SIG-M5 (cell line): Measurements from ENCODE around the gene NUFIP1.
"Not testable (repeated sequence)": the region's sequence is repeated elsewhere in the genome, so short reads cannot be mapped to it uniquely, and the experiment has no call there.

Source experiments
- DNase-seq: peaks from one replicate; lab custom pipeline; 2025; lab: John Stamatoyannopoulos, UW

Gene NUFIP1

DNA sequence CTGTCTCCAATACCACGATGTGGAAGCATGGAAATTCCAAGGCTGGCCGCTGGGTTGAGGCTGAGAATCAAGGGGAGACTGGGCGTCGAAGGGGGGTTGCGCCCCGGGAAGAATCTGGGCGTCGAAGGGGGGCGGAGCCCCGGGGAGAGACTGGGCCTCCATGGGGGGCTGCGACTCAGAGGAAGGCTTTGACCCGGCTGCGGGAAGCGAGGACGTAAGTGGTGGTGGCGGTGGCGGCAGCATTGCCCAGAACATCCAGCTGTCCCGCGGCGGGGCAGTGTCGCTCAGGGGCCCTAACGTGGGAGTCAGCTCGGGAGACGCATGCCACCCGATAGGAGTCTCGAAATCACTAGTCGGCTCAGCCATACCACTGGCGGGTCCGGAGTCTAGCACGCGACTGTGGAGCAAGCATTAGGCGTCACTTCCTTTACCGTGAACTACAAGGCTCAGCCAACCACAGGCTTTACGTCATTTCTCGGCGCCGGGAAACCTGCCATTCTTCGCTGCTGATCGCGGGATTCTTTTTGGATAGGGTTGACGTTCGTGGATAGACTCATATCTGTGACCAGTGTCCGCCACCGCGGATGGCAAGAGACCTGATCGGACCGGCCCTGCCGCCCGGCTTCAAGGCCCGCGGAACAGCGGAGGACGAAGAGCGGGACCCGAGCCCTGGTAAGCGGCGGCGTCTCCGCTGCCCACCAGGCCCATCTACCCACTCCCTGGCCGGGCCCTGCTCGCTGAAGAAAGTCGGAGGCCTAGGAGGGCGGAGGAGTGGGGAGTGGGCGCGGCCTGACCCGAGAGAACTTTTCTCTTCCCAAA lies at the start of gene NUFIP1, which contains the start of gene GPALPP1:
NUFIP1 (minus strand) TSS at position 401 of the 819 bp plus-strand sequence; CDS start at position 366, 35 bp downstream.
GPALPP1 (plus strand) TSS at position 468 of the 819 bp plus-strand sequence; CDS start at position 585, 117 bp downstream.
- DNase-seq: peak; percentile 93

DNA sequence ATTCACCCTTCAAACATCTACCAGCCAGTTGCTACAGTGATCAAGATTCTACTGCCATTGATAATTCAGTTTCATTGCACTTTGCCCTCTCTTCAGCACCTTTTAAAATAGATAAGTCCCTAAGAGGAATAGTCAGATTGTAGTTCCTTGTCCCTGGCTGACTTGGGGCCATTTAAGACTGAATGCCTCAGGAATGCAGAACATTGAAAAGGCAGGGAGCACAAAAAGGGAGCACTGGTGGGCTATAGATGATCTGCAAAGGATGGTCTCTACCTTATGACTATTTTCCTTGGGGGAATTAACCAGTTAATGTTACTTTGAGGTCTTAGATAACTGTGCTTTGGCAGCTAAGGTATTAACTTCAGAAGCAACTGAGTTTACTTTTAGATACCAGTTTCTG lies 46.9 kb upstream of the NUFIP1 start:
- no peak for DNase-seq

DNA sequence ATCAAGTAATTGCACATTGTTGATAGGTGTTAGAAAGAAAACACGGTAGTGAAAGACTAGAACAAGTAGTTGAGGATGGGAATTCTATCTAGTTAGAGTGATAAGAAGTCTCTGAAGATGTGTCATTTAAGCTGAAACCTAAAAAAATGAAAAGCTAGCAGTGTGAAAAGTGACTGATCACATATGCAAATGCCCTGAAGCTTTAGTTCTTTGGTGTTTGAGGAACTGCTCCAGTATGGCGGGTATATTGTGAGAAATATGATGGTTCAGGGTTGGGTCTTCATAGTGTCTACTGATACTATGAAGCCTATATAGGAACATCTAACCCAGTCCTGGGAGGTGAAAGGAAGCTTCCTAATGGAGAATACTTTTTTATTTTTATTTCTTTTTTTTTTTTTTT lies 45.1 kb upstream of the NUFIP1 start:
- DNase-seq: no peak

DNA sequence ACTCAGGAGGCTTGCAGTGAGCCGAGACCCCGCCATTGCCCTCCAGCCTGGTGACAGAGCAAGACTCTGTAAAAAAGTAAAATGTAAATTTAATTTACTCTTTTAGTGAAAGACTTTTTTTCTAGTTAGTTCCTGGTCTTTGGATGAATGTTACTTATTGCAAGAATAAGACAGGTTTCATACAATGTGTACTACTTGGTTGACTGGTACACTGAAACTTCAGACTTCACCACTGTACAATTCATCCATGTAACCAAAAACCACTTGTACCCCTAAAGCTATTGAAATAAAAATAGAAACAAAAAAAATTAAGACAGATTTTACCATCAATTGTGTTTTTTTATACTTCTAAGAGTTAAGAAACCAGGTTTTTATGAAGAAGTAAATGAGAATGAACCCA lies 35.6 kb upstream of the NUFIP1 start:
- no peak for DNase-seq

DNA sequence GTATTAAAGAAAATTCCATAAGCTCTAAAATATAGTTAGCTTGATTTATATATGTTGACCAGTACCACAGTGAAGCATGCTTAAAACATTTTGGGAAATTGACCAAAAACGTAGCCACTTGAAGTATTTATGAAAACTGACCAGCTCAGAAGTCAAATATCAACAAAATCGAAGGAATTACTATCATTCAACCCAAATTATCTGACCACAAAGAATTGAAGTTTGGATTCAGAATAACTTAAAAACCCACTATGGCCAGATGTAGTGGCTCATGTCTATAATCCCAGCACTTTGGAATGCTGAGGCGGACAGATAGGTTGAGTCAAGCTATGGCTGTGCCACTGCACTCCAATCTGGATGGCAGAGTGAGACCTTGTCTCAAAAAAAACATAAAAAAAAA lies 32.0 kb upstream of the NUFIP1 start:
- no peak for DNase-seq

DNA sequence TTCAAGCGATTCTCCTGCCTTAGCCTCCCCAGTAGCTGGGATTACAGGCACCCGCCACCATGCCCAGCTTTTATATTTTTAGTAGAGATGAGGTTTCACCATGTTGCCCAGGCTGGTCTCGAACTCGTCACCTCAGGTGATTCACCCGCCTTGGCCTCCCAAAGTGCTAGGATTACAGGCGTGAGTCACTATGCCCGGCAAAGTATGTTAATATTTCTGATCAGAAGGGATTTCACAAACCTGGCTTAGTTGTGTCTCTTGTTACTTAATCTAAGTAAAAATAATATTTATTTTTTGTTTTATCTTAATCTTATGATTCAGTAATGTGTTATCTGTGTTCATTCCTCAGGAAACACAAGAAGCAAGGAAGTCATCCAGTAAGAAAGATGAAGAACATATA lies 30.7 kb upstream of the NUFIP1 start:
- not testable (repeated sequence) for DNase-seq

DNA sequence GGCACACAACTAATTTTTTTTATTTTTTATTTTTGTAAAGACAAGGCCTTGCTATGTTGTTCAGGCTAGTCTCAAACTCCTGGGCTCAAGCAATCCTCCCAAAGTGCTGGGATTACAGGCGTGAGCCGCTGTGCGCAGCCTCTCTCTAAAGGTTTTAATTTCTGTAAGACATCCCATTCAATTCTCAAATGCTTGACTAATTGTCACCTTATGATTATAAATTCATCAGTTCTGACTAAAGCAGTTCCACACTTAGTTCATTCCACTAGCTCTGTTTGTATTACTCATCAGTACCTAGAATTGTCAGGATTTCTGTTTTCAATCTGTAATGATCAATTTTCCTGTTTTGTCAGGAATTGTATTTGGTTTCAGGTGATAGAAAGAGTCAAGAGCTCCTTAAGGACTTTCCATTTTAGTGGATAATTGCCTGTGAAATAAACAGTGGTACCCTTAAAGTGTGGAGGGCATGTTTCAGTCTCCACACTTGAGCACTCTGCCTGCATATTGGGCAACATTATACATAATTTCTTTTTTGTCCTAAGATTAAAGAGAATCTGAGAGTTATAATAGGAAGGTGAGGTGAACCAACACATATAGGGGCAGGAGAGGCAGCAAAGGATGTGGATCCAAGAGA lies 27.6 kb upstream of the NUFIP1 start:
- DNase-seq: no peak

DNA sequence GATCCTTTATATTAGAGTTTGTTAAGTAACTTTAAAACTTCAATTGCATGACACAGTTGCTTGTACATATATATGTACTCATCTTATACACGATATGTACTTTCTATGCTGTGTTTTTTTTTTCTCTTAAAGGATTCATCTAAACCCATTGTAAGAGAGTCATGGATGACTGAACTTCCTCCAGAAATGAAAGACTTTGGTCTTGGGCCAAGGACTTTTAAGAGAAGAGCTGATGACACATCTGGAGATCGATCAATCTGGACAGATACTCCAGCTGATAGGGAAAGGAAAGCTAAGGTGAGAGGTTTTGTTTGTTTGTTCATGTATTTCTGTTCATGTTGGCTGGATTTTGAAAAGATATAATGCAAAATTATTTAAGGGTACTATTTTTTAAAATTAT lies 26.0 kb upstream of the NUFIP1 start:
- no peak for DNase-seq

DNA sequence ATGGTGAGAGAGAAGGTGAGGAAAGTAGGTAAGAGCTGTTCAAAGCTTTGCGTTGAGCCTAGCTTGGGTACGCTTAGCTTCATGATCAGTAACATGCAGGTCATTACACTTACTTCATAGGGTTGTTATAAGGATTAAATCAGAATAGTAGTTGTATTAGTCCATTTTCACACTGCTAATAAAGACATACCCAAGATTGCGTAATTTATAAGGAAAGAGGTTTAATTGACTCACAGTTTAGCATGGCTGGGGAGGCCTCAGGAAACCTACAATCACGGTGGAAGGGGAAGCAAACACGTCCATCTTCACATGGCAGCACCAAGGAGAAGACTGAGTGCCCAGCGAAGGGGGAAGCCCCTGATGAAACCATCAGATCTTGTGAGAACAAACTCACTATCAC lies 21.9 kb upstream of the NUFIP1 start:
- no peak for DNase-seq

DNA sequence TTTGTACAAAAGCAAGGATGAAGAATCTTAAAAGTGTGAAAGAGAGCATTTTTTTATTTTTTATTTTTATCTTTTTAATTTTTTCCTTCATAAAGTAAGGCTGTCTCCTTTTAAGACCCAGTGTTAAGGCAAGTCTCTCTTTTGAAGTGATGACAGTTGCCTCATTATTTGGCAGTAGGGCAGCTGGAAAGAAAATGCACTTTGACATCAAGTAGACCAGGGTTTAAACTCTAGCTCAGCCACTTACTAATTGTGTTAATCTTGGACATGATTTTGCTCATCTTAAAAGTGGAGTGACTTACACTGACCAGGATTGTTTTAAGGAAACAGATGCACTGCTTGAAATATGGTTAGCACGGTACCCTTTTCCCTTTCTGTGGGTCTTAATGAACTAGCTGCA lies 18.6 kb upstream of the NUFIP1 start:
- DNase-seq: no peak

DNA sequence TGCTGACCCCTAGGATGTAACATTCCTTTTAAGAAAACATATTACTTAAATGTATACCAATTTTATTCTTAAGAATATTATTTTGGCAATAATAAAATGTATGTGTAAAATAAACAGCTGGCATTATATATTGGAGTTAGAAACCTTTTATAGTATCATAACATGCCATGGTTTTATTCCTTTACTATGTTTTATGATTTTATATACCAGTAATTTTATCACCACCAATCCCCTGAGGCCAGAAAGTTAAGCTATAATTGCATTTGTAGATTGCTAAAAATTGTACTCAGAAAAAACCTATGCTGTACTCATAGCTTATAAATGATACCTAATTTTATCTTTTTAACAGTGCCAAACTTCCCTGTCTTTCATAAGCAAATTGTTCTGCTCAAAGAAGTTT lies 18.0 kb upstream of the NUFIP1 start:
- DNase-seq: no peak

DNA sequence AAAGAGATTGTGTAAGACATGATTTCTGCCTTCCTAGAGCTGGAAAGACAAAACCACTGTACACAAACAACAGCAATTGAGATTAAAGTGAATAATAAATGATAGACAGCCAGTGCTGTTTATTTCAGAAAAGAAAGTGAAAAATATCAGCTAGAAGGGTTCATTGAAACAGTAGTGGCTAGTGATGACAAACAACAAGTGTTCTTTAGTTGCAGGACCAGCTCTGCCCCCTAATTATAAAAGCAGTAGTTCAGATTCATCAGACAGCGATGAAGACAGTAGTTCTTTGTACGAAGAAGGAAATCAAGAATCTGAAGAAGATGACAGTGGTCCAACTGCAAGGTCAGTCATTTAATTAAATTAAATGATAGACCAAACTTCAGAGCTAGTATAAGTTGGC lies 14.8 kb upstream of the NUFIP1 start:
- no peak for DNase-seq

DNA sequence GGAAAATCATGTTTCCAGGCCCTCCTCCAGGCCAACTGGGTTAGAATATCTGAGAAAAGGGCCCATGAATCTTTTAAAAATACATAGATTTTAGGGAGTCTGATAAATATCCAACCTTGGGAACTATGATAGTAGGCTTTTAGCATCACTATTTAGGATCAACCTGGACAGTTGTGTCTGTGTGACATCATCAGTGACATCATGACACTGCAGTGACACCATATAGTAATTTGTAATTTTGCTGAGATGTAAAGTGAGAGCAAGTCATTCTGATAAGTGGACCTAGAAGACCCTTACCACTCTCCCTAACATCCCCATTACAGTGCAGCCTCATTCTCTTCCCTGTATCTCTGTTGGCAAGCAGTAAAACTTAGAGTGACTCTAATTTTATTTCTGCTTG lies 14.1 kb upstream of the NUFIP1 start:
- no peak for DNase-seq

DNA sequence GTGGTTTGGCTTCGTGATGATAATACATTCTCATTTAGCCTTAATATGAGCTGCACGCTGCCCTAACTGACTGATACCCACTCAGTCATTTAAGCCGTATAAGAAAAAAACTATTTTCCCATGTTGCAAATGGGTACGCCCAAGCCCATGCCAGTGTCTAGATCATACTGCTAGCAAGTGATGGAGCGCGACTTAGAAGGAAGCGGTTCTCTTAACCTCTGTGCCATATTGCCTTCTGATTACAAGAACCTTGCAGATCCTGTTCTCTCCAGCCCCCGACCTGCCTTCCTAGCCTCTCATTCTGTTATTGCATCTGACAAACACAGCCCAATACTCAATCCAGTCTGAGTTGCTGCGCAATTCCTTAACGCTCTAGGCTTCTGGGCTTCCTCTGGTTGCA lies 670 bp upstream of the NUFIP1 start:
- DNase-seq: no peak

DNA sequence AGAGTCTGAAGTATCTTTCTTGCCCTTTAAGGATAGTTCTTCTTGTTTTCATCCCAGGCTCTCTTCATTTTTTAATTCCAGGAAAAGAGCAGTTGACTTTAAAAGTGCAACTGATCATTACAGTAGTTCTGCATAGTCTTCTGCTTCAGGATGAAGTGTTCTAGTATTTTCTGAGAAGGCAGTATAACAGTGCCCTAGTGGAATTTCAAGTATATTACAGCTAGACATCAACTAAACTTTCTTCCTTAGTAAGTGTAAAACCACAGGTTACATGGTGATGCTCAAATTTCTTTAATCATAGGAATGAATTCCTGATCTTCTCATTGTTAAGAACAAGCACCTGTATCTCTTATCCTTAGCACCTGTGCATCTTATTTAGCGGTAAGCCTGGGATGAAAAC lies 10.9 kb downstream of the NUFIP1 start:
- no peak for DNase-seq

DNA sequence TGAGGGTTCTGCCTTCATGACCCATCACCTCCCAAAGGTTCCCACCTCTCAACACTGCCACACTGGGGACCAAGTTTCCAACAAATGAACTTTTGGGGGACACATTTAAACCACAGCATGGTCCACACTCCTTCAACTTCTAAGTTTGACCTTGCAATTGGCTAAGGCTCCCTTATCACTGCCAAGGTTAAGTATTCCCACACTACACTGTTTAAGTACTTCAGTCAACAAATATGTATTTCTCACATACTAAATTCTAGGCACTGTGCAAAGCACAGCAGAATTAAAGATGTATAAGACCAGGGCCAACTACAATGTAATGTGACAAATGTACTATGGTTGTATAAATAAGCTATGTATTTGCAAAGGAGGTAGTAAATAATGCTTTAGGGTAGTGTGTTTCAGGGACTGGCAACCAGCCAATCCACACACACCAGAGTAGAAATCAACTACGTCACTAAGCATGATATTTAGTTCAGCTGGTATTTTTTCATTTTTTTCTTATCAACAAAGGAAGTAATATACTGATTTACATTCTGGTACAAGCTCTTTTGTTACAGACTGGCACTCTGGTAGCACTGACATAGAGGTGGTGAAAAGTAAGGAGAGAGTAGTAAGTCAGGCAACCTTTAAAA lies 12.2 kb downstream of the NUFIP1 start:
- DNase-seq: no peak

DNA sequence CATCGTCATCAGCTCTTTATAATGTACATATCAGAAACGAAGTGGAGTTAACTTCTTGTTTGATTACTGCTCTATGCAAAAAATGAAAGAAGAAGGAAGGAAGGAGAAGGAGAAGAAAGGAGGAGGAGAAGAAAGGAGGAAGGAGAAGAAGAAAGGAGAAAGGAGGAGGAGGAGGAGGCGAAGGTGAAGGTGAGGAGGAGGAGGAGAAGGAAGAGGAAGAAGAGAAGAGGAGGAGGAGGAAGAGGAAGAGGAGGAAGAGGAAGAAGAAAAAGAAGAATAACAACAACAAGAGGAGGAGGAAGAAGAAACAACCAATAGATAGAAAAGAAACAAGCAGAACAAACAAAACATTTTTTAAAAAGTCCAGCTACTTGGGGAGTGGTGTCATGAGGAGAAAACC lies 13.1 kb downstream of the NUFIP1 start:
- no peak for DNase-seq

DNA sequence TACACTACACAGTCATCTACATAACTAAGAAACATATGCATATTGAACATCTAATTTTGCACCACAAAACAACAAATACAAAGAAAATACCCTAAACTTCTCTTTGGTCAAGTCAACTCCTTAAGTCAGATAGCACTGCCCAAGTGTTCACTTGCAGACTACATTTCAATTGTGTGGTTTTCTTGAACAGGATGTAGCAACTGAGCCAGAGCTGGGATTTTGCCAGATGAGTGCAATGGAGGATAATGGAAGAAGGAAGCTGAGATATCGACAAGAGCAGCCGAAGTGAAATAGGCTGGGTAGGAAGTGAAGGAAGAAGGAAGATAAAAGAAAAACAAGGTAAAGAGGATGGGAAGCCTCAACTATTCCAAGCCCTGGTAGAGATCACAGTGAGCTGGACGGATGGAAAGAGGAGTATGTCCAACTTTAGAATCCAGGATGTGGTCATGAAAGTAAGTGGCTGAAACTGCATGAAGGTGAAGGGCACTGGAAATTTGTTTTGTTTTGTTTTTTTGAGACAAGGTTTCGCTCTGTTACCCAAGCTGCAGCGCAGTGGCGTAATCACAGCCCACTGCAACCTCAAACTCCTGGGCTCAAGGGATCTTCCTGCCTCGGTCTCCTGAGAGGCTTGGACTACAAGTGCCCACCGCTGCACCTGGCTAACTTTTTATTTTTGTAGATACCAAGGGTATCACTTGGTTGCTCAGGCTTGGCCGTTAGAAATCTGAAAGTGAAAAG lies 15.0 kb downstream of the NUFIP1 start:
- no peak for DNase-seq

DNA sequence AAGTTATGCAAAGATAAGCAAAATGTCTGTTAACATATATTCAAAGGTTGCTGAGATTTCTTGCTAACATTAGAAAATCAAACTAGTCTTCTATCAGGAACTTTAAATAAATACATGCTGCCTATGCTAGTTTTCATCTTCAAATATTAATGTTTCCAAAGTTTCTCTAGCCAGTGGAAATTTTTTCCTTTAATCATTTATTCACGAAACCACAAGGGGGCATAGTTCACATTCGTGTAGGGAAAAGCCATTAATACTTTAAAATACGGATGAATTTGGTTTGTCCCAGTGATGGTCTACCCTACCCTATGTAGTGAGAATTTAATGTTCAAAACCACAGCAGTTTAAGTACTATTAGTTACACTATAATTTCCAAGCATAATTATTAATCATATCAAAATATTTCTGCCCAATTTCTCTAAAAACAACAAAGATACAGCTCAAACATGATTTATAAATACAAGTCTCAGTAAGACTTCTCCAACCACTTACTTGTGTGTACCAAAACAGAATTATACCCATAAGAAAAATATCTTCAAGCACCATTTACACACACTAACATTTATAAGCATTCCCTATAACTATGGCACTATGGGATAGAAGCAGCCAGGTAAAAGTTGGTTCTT lies 16.2 kb downstream of the NUFIP1 start:
- DNase-seq: no peak

DNA sequence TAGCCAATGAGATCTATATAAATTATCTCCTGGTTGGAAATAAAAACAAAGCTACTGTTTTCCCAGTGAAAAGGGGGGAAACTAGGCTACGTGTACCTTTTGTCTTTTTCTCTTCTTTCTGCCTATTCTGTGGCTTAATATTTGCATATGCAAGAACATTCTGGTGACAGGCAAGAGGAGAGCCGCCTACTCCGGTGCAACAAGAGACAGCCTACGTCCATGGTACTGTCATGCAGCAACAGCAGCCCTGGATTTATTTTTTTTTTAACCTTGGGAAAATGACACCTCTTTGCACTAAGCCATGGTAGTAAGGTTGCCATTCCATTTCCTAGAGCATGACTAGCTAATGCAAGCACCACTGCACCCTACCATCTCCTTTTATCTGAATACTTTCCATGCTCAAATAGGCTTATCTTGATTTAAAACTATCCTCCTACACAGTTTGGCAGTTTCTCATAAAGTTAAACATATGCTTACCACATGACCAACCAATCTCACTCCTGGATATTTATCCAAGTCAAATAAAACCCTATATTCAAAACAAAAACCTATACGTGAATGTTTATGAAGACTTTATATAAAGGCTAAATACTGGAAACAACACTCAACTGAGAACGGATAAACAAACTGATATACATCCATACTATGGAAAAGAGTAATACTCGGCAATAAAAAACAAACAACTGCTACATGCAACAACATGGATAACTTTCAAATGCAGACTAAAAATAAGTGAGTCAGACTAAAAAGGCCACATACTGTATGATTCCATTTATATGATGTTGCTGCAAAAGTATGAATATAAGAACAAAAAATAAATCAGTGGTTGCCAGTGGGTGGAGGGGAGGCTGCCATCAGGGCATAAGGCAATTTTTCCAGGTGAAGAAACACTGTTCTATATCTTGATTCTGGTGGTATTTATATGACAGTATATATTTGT lies 17.3 kb downstream of the NUFIP1 start:
- DNase-seq: no peak
